Mucosa of rectum (tissue), 2 donors: ENCODE measurements around the gene TTC1.

ENCODE experiments used
- H3K27ac ChIP-seq, 2 donors: one replicate each; pipeline ENCODE4 v1.7.0; 2013; ENCODE audit warnings: inconsistent platforms in 2 of 2, low read depth in 2 of 2, low read length in 2 of 2
- H3K27me3 ChIP-seq, 2 donors: one replicate each; pipeline ENCODE4 v1.7.0; 2013; ENCODE audit warnings: low read length in 2 of 2; ENCODE audit not compliant: control insufficient read depth in 2 of 2, insufficient read depth in 2 of 2
- H3K36me3 ChIP-seq, 2 donors: one replicate each; pipeline ENCODE4 v1.7.0; 2013; ENCODE audit warnings: low read length in 2 of 2; ENCODE audit not compliant: control insufficient read depth in 2 of 2, insufficient read depth in 2 of 2
- H3K4me1 ChIP-seq, 2 donors: one replicate each; pipeline ENCODE4 v1.7.0; 2013; ENCODE audit warnings: low read length in 2 of 2, mild to moderate bottlenecking in 1 of 2; ENCODE audit not compliant: control insufficient read depth in 2 of 2, insufficient read depth in 2 of 2
- H3K4me3 ChIP-seq, 2 donors: one replicate each; pipeline ENCODE4 v1.7.0; 2013; ENCODE audit warnings: low read length in 2 of 2
- H3K9ac ChIP-seq, 2 donors: one replicate each; pipeline ENCODE4 v1.7.0; 2013; ENCODE audit warnings: low read length in 2 of 2, low read depth in 1 of 2, mild to moderate bottlenecking in 1 of 2
- H3K9me3 ChIP-seq, 2 donors: one replicate each; pipeline ENCODE4 v1.7.0; 2013; ENCODE audit warnings: low read length in 2 of 2; ENCODE audit not compliant: control insufficient read depth in 2 of 2
- donor health status: healthy.
- donor health status: Normal muscosa, but diverticular disease.

The TTC1 gene

GRCh38 chr5:160076997-160077396 is 68.1 kb downstream of the TTC1 start:
- H3K4me3 ChIP-seq: no peak overlapping the region
- peaks cover 7 to 22% of the 10 kb centered on the region in 2 donors for H3K4me1 ChIP-seq
- H3K27ac ChIP-seq: no peak overlapping the region
- no peaks in the 10 kb centered on the region for H3K9me3 ChIP-seq
- peaks cover 0 to 6% of the 10 kb centered on the region in 2 donors for H3K36me3 ChIP-seq
- H3K9ac ChIP-seq: no peak overlapping the region
- no peaks in the 10 kb centered on the region for H3K27me3 ChIP-seq

- H3K36me3 ChIP-seq: peaks cover 0 to 6% of the 10 kb centered on the region in 2 donors
- H3K9me3 ChIP-seq: no peaks in the 10 kb centered on the region
- peaks cover 4 to 21% of the 10 kb centered on the region in 2 donors for H3K4me1 ChIP-seq
- no peak overlapping the region for H3K27ac ChIP-seq
- H3K9ac ChIP-seq: no peak overlapping the region
- H3K27me3 ChIP-seq: no peaks in the 10 kb centered on the region
- H3K4me3 ChIP-seq: no peak overlapping the region
Observed at GRCh38 chr5:160079753-160080152, 70.8 kb downstream of the TTC1 start.

- Histone ChIP-seq H3K27ac (no peak overlapping the region), H3K27me3 (no peaks in the 10 kb centered on the region), H3K36me3 (peaks cover 0 to 6% of the 10 kb centered on the region in 2 donors)
Observed at GRCh38 chr5:160081495-160081894, 72.6 kb downstream of the TTC1 start.

GRCh38 chr5:160082614-160083500 is 73.9 kb downstream of the TTC1 start:
- Histone ChIP-seq H3K27ac (no peak overlapping the region), H3K4me3 (no peak overlapping the region), H3K9ac (no peak overlapping the region), H3K36me3 (peaks cover 0 to 4% of the 10 kb centered on the region in 2 donors), H3K27me3 (no peaks in the 10 kb centered on the region), H3K4me1 (peaks cover 4 to 21% of the 10 kb centered on the region in 2 donors), H3K9me3 (no peaks in the 10 kb centered on the region)

More at GRCh38 chr5:160081495-160081894, 72.6 kb downstream of the TTC1 start:
- Histone ChIP-seq H3K9me3 (no peaks in the 10 kb centered on the region), H3K4me1 (peaks cover 4 to 21% of the 10 kb centered on the region in 2 donors), H3K4me3 (no peak overlapping the region), H3K9ac (no peak overlapping the region)

GRCh38 chr5:160083501-160083900 is 74.6 kb downstream of the TTC1 start:
- Histone ChIP-seq H3K27ac (no peak overlapping the region), H3K9ac (no peak overlapping the region)

GRCh38 chr5:160084144-160084543 is 75.2 kb downstream of the TTC1 start:
- H3K9me3 ChIP-seq: no peaks in the 10 kb centered on the region

More at GRCh38 chr5:160083501-160083900, 74.6 kb downstream of the TTC1 start:
- Histone ChIP-seq H3K9me3 (no peaks in the 10 kb centered on the region), H3K4me3 (no peak overlapping the region), H3K27me3 (no peaks in the 10 kb centered on the region), H3K4me1 (peaks cover 4 to 20% of the 10 kb centered on the region in 2 donors), H3K36me3 (peaks cover 0 to 2% of the 10 kb centered on the region in 2 donors)

GRCh38 chr5:160087199-160087598 is 78.3 kb downstream of the TTC1 start:
- Histone ChIP-seq H3K27me3 (no peaks in the 10 kb centered on the region), H3K27ac (no peak overlapping the region), H3K9ac (no peak overlapping the region), H3K36me3 (peaks cover 2 to 5% of the 10 kb centered on the region in 2 donors), H3K4me1 (peaks cover 0 to 2% of the 10 kb centered on the region in 2 donors), H3K4me3 (no peak overlapping the region), H3K9me3 (no peaks in the 10 kb centered on the region)

More at GRCh38 chr5:160084144-160084543, 75.2 kb downstream of the TTC1 start:
- Histone ChIP-seq H3K27ac (no peak overlapping the region), H3K4me1 (peaks cover 4 to 15% of the 10 kb centered on the region in 2 donors), H3K9ac (no peak overlapping the region), H3K27me3 (no peaks in the 10 kb centered on the region), H3K36me3 (no peaks in the 10 kb centered on the region), H3K4me3 (no peak overlapping the region)

GRCh38 chr5:160088805-160089204 is 79.9 kb downstream of the TTC1 start:
- Histone ChIP-seq H3K27ac (no peak overlapping the region), H3K27me3 (no peaks in the 10 kb centered on the region), H3K4me3 (no peak overlapping the region), H3K4me1 (no peaks in the 10 kb centered on the region), H3K9ac (no peak overlapping the region), H3K9me3 (no peaks in the 10 kb centered on the region), H3K36me3 (peaks cover 17 to 21% of the 10 kb centered on the region in 2 donors)

GRCh38 chr5:160089531-160089930 is 80.6 kb downstream of the TTC1 start:
- Histone ChIP-seq H3K4me3 (no peak overlapping the region), H3K4me1 (no peaks in the 10 kb centered on the region), H3K27ac (no peak overlapping the region), H3K27me3 (no peaks in the 10 kb centered on the region), H3K36me3 (peaks cover 18 to 23% of the 10 kb centered on the region in 2 donors), H3K9me3 (no peaks in the 10 kb centered on the region), H3K9ac (no peak overlapping the region)

GRCh38 chr5:160090059-160090458 is 81.1 kb downstream of the TTC1 start:
- Histone ChIP-seq H3K27me3 (no peaks in the 10 kb centered on the region), H3K4me3 (no peak overlapping the region), H3K9me3 (no peaks in the 10 kb centered on the region), H3K9ac (no peak overlapping the region), H3K36me3 (peaks cover 18 to 23% of the 10 kb centered on the region in 2 donors), H3K4me1 (no peaks in the 10 kb centered on the region), H3K27ac (no peak overlapping the region)
